HG03575 (cell line): ENCODE results near the gene SYNCRIP.
"Not testable (repeated sequence)": the region's sequence is repeated elsewhere in the genome, so short reads cannot be mapped to it uniquely, and the experiment has no call there.

Source experiments
- ATAC-seq: cut with Tn5 transposase; IDR thresholded peaks from one replicate; pipeline ENCODE4 v1.9.1; 2021; ENCODE audit not compliant: unreplicated experiment, insufficient number of reproducible peaks, low FRiP score; ENCODE audit errors: extremely low read depth

SYNCRIP gene

DNA sequence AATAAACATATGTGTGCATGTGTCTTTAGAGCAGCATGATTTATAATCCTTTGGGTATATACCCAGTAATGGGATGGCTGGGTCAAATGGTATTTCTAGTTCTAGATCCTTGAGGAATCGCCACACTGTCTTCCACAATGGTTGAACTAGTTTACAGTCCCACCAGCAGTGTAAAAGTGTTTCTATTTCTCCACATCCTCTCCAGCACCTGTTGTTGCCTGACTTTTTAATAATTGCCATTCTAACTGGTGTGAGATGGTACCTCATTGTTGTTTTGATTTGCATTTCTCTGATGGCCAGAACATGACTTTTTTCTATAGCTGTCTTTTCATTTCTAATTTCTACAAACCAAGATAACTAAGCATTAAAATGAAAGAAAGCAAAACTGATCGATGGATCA lies 78.5 kb downstream of the SYNCRIP start:
- ATAC-seq, result not testable (repeated sequence)
